Right renal pelvis (tissue), 4 donors: ENCODE results near the gene TNIK. TPM values are rescaled to one million over a fixed set of nuclear protein-coding genes. Genes with fewer than 3 reads are reported as not detected.

Source experiments
- DNase-seq, 4 donors: peaks; one replicate each; pipeline ENCODE4 v3.0.0-alpha.2; 2013; ENCODE audit warnings: low read depth in 4 of 4, low spot score in 3 of 4, missing footprints in 1 of 4
- polyA plus RNA-seq, 4 donors: library from polyadenylated mRNA; unstranded; fragments of 120-200 nt; gene quantifications; one replicate each; pipeline ENCODE4 v1.2.1, GENCODE V29; 2013; ENCODE audit not compliant: insufficient read length in 4 of 4

TNIK gene
- polyA plus RNA-seq, 4 donors: 16.1 to 21.5 (median 18.6) TPM

DNA sequence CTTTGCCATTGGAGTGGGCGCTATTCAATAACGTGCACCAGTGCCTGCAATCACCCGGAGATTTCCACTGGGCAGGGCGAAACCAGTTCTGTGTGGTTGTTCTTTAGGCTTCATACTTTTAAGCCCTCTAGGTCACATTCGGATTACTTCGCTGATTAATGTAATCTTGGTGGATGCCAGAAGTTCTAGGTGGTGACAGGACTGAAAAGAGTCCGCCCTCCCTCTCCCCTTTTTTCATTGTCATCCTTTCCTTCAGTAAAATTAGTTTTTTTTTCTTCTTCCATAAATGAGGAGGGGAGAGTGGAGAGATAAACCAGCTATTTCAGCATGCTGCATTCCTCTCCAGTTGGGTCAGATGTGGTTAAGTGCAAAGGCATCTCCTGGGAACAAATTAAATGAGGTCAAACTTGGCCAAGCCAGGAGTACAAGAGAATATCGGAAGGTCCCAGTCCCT is 431.4 kb downstream of the TNIK start:
- DNase-seq: no peak

DNA sequence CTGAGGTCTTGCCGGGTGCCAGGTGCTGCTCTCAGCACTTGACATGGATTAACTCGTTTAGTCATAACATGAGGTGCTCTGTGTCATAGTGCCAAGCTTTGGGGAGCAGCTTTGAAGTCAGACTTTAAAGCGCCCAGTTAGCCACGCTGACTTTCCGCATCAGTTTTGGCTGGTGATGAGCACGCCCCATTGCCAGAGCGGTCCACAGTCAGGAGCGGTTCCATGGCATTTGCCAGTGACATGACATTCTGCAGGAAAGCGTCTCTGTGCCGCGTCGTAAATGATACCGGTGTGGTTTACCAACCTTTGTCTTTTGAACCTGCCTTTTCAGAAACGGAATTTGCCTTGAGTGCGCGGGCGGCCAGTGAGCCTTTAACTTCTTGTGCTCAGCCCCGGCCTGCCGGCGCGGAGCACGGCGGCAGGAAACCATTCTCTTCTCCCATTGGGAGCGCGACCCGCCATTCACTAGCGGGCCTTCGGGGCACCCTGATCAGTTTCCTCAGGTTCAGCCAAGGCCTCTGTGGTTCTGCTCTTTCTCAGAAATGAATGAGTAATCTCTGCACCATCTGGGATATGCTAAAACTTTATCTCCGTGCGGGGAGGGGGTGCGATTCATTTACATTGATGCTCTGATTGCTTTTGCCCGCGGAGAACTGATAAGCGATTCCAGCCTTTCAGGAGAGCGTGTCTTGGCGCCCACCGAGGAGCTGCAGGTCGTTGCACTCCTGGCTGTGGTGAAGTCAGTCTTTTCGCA is 432.0 kb downstream of the TNIK start:
- peak in 1 of 4 donors; percentile 40 for DNase-seq

DNA sequence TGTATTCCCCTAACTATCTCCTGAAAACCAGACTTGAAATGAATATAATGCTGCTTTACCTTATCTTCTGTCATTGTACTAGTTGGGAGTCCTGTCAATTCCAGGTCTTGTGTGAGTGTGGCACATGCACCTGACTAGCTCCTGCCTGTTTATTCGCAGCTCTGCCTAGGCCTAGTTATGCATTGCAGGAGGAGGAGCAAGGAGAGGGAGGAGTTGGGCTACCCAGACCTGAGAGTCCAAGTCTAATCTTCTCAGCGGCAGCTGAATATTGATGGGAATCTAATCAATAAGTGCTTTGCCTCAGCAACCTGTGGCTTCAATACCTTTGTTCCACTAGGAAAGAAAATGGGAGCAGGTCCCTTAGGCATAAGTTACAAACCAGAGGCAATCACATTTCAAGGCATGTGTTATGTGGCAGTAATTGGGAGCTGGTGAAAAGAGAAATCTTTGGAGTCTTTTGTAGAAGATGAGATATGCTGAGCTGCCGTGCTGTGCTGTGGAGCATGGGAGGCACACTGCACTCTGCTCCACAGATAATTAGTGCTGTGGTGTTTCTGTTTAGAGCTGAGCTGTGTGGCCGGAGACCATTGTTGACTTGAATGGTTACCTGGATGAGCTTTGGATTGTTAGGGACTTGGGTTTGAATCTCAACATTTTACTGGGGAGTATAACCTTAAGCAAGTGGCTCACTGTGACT is 433.5 kb downstream of the TNIK start, which contains the start of gene SLC2A2:
Gene SLC2A2 (minus strand): TSS at position 124 of the 697 bp plus-strand sequence. CDS start 50 bp downstream, at position 74.
- DNase-seq: no peak

DNA sequence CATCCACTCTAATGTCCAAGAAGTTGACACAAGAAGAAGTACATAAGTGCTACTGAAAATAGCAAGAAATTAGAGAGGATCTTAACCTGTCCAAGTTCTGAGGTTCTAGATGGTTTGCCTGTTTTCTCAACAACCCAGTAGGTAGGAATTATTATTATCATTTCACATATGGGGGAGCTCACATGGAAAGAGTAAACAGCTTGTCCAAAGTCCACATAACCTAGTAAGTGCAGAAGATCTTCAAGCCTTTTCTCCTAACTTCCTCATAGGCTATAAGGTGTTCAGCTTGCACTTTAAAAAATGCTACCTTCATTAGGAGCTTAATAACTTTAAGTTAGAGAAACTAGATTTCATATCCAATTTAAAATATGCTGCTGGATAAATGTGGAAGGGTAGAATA is 436.6 kb downstream of the TNIK start:
- no peak for DNase-seq

DNA sequence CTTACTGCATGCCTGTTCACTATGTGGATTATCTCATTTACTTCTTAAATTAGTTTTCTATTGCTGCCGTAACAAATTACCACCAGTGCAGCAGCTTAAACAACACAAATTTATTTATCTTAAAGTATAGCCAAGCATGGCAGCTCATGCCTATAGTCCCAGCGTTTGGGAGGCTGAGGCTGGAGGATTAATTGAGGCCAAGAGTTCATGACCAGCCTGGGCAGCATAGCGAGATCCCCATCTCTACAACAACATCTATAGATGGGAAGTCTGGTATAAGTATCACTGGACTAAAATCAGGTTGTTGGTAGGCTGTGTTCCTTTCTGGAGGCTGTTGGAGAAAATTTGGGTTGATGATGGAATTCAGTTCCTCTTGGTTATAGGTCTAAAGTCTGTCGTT is 438.8 kb downstream of the TNIK start:
- DNase-seq: no peak

DNA sequence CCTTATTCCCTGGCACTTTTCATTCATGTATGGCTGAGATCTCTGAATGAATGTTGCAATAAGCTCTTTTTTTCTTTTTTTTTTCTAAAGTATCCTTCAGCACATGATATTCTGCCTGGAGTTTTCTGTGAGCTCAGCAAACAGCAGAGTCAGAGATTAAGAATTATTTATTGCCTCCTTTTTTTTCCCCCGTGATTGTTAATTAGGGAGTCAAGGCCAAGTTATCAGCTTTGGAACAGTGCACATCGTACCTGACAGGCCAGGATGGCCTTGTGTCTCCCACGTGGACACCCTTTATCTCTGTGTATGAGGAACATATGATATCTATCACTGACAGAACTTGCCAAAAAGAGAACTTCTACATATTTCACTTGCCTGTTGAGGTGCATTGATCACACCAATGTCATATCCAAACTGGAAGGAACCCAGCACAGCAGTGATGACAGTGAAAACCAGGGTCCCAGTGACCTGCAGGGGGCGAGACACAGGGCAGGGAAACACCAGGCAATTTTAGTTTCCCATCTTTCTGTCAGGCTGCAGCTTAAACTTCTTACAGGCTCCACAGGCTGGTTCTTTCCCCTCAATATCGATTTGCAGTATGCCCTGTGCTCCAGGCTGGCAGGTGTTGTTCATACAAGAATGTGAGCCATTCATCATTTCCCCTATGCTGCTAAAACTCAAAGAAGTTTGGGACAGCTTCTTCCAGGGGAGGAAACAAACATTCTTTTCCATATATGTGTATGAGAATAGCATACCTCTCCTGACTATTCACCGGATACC is 441.9 kb downstream of the TNIK start:
- no peak for DNase-seq

DNA sequence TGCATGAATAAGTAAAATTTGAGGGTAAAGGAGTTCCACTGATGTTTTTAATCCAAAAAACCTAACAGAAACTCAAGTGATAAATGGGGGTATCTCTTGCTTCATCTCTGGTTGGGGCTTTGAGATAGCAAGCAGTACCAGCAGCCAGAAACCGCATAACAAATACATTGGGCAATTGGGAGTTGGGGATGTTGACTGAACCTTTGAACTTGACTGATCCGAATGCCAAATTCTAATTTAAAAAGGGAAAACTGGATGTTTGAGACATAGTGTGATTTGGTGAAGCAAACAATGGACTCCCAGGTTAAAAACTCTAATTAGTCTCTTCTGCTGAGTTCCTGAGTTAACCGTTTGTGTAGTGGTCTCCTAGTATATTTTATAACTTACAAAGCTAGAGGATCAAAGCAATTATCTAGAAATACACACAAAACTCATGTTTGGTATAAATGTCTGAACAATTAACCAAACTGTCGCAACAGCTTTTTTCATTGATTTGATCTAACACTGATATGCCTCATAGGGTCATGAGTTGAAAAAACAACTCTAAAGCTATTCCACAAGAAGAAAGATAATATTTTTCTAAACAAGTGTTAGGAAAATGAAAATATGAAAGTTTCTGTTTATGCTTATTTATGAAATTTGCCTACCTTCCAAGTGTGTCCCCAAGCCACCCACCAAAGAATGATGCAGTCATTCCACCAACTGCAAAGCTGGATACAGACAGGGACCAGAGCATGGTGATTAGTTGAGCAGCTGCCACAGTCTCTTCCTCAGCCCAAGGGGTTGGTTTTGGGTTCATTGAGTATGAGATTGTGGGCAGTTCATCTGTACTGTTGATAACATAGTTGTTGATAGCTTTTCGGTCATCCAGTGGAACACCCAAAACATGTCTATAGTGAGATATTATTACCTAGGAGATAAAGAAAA is 446.1 kb downstream of the TNIK start:
- DNase-seq: no peak

DNA sequence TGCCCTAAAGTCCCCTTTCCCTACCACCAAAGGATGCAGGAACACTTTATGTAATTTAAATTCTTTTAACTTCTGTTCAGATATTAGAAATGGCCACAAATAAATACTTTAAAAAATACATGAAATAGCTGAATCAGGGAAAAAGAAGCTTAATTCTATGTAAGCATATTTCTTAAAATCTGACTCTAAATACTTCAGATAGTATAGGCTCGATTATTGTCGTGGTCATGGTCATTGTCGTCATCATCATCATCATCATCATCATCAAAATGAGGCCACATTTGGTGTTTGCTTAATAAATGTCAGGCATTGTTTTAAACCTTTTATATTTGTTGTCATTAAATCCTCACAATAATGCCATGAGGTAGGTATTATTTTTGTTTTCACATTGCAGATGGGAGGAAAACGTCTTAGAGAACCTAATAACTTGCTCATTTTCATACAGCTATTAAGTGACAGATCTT is 448.3 kb downstream of the TNIK start:
- no peak for DNase-seq
